IPS-18c (cell line): ENCODE measurements around the gene PTMS.
A peak's percentile ranks its signal among the peaks of the same experiment; 100 is the strongest.

Experiments used
- H3K4me3 ChIP-seq: 2 replicates; pipeline ENCODE4 v1.7.0; 2013; ENCODE audit warnings: low read depth, mild to moderate bottlenecking, low read length, moderate library complexity; ENCODE audit not compliant: insufficient read depth
- H3K9me3 ChIP-seq: one replicate; pipeline ENCODE4 v1.6.1; 2013; ENCODE audit warnings: mild to moderate bottlenecking, low read length, moderate library complexity; ENCODE audit not compliant: control insufficient read depth, insufficient read depth

PTMS gene

DNA sequence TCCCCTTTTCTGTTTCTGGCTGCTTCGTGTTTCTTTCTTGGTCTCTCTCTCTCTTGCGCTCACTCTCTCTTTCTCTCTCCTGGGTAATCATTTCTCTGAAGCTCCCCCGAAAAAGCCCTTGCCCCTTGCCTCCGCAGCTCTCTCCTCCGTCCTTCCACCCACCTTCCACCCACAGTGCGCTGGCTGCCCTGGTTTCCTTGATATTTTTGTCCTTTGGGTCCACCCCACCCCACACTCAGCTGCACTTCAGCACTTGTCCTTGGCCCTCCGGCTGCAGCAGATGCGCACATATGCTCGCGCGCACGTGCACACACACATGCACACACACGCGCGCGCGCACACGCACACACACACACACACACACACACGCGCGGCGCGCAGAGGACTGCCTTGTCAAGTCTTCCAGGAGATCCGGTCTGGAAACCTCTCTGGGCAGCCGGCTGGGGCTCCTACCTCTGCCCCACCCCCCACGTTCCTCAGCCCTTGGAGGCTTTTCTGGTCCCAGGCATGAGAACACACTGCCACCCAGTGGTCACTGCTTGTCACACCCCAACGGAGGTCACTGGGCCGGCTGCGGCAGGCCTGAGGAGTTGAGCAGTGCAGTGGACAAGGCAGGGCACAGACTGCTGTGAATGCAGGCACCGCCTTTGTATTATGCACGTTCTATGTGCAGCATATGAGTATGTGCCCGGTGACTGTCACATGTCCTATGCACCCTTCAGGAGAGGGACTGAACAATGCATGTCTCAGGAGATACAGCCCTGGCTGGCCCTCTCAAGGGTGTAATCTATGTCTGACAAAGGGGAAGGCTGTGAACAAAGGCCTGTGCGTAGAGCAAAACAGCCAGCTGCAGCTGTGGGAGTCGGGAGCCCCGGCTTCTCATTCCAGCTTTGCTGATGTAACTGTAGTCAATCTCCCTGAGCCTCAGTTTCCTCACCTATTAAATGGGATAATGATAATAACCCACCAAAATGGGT, 12.7 kb downstream of the PTMS start:
- Histone ChIP-seq H3K4me3 (peak overlapping the region; percentile 50), H3K9me3 (peaks cover 4% of the 10 kb centered on the region)

DNA sequence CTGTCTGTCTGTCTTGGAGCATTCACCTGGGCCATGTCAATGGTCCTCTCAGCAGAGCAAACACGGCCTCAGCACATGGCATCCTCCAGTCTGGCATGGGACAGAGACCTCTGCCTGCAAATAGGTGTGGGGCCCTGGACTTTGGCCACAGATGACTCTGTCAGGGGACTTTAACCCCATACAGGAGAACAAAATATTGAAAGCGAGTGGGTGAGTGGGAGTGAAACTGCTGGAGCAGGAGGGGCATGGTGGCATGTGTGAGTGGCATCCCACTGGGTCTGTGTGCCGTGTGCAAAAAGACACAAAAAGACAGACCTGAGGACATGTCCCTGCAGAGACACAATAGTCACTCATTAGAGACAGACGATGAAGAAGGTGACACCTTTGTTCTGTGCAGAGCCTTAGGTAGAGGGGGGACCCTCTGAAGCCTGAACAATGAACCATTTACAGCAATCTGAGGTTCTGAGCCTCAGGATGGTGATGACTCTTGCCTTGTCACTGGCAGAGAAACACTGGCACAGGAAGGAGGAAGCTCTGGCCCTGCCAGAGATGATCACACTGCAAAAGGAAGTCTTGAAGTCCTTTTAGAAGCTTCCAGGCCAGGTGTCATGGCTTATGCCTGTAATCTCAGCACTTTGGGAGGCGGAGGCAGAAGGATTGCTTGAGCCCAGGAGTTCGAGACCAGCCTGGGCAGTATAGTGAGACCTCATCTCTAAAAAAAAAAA, 13.7 kb downstream of the PTMS start:
- H3K4me3 ChIP-seq: no peak overlapping the region
- peaks cover 4% of the 10 kb centered on the region for H3K9me3 ChIP-seq

DNA sequence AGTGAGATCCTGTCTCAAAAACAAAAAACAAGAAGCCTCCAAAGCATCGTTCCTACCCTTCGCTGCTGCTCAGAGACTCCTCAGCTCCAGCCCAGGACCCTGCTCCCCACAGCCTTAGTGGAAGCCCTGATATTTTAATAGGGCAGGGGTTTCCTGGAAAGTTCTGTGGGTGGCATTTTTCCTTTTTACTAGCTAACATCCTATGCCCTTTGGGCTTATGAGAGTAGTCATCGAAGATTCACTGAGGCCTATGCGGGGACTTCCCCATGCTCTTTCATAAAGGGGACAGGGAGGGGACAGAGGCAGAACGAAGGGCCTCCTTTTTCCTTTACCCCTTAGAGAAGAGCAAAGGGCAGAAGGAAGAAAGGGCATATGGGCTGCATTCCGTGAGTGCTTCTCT, 14.4 kb downstream of the PTMS start:
- H3K9me3 ChIP-seq: peaks cover 4% of the 10 kb centered on the region
- no peak overlapping the region for H3K4me3 ChIP-seq

DNA sequence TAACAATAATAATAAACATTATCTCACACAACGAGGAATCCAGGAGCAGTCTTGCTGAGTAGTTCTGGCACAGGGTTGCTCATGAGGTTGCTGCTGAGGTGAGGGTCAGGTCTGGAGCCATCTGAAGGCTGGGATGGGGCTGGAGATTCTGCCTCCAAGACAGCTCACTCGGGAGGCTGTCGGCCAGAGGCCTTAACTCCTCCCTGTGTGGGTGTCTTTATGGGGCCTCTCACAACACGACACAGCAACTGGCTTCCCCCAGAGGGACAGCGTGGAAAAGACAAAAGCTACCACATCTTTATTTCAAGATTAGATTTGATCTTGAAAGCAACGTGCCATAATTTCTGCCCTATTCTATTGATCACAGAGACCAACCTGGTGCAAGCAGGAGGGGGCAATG, 16.0 kb downstream of the PTMS start:
- Histone ChIP-seq H3K9me3 (peaks cover 4% of the 10 kb centered on the region), H3K4me3 (no peak overlapping the region)

DNA sequence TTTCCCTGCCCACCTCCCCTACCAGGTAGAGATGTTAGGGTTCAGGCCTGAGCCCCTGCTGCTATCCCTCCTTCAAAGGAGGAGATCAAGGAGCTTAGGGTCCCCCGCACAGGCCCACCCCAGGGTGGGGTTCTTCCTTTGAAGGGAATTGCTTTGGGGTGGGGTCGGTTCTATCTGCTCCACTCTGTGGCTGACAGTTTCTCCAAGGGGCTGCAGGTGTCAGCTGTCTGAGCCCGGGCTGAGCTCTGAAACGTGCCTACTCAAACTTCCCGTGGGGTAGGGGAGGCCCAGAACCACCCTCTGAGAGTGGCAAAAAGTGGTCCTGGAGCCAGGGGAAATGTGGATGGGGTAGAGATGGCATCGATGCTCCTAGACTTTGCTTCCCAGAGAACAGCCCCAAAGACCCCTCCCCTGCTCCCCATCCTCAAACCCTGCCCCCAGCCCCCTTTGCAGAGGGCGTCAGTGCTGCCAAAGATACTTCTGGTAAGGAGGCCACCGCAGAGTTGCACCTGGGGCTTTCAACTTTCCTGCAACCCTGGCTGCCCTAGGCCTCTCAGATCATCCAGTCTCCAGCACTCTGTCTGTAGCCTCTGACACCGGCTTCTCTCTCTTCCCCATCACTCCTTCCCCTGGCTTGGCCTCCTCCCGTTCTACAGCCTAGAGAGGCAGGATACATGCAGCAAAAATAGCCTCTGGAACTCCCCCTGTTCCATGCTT, 16.8 kb downstream of the PTMS start:
- H3K9me3 ChIP-seq: peaks cover 4% of the 10 kb centered on the region
- H3K4me3 ChIP-seq: no peak overlapping the region

DNA sequence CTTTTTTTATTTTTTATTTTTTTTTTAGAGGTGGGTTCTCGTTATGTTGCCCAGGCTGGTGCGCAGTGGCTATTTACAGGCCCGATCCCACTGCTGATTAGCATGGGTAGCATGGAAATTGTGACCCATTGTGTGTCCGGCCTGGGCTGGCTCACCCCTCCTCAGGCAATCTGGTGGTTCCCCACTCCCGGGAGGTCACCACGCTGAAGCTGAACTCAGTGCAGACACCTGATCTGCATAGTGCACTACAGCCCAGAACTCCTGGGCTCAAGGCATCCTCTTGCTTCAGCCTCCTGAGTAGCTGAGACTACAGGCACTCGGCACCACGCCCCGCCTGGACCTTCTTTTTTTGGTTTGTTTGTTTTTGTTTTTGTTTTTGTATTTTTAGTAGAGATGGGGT, 17.7 kb downstream of the PTMS start:
- Histone ChIP-seq H3K9me3 (peaks cover 2% of the 10 kb centered on the region), H3K4me3 (no peak overlapping the region)

DNA sequence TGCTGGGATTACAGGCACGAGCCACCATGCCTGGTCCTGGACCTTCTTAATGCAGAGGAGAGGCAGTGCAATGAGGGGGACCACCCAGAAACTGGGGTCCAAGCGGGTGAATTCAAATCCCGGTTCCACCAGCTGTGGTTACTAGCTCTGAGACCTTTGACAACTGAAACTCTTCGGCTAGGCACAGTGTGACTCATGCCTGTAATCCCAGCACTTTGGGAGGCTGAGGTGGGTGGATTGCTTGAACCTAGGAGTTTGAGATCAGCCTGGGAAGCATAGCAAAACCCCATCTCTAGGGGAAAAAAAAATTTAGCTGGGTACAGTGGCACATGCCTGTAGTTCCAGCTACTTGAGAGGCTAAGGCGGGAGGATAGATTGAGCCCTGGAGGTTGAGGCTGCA, 18.1 kb downstream of the PTMS start:
- Histone ChIP-seq H3K4me3 (no peak overlapping the region), H3K9me3 (peaks cover 2% of the 10 kb centered on the region)

DNA sequence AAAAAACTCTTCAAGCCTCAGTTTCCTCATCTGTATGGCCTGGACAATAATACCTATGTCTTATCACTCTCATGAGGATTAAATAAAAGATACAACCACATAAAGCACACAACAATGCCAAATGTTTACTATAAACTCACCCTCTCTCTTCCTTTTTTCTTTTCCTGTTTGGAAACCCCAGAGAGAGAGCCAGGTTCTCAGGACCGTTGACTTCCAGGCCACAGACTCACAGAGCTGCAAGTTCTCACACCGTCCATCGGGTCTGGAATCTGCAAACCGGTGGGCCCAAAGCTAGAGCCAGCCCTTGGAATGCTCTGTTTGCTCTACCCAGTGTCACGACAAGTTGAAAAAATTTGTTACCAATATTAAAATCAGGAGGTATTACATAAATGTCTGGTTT, 18.6 kb downstream of the PTMS start:
- Histone ChIP-seq H3K9me3 (peaks cover 2% of the 10 kb centered on the region), H3K4me3 (no peak overlapping the region)

DNA sequence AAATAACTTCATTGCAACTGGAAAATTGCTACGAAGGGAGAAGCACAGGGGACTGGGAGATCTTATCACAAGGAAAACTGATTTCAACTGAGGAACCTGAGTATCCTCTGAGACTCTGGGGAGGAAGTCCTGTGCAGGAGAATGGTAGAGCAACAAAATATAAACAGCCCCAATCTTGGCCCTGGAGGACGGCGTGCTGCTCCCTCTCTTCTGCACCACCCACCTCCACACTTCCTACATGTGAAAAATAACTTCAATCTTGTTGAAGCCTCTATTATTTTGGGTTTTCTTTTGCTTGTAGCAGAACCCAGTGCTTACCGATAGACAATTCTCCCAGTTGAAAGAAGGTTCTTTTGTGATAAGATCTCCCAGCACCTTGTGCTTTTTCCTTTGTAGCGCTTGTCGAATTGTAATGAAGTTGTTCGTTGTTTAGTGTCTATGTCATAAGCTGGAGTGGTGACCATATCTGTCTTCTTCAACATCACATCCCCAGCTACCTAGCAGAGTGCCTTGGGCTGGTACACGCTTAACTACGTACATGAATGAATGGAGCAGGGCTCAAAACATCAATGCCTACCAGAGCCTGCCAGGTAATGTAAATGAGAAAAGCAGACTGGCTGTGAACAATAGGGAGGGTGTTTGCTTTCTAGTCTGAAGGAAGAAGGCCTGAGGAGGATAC, 20.4 kb downstream of the PTMS start:
- no peak overlapping the region for H3K4me3 ChIP-seq
- peaks cover 2% of the 10 kb centered on the region for H3K9me3 ChIP-seq

DNA sequence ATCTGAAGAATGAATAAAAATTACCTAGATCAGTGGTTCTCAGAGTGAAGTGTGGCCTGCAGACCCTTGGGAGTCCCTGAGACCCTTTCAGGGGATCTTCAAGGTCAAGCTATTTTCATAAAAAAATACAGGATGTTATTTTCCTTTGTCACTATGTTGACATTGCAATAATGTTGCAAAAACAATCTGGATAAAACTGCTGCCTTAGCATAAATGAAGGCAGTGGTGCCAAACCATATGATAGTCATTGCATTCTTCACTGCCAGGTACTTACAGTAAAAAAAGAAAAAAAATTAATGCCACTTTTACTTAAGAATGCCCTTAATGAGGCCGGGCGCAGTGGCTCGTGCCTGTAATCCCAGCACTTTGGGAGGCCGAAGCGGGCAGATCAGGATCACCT, 21.1 kb downstream of the PTMS start:
- no peak overlapping the region for H3K4me3 ChIP-seq
- H3K9me3 ChIP-seq: peaks cover 2% of the 10 kb centered on the region

DNA sequence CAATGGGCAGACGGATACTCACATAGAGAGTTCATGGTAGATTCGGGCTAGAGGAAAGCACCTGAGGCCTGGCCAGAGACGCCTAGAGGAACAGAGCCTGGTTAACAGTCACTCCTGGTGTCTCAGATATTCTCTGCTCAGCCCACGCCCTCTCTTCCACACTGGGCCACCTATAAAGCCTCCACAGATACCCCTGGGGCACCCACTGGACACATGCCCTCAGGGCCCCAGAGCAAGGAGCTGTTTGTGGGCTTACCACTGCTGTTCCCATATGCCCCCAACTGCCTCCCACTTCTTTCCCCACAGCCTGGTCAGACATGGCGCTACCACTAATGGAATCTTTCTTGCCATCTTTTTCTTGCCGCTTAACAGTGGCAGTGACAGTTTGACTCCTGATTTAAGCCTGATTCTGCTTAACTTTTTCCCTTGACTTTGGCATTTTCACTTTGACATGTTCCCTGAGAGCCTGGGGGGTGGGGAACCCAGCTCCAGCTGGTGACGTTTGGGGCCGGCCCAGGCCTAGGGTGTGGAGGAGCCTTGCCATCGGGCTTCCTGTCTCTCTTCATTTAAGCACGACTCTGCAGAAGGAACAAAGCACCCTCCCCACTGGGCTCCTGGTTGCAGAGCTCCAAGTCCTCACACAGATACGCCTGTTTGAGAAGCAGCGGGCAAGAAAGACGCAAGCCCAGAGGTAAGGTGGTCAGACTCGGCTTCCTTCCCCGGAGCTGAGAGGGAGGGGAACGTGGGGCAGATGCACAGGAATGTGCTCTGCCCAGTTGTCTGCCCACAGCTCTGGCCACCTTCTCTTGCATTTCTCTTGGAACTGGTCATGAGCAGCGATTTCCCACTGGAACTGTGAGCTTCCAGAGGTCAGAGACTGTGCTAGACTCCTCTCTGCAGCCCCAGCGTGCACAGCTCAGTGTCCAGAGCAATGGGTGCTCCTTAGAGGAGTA, 23.1 kb downstream of the PTMS start, which contains the start of gene CD4:
CD4 (plus strand) TSS at position 557 of the 953 bp plus-strand sequence. CDS start 10,611 bp downstream, outside the sequence.
- Histone ChIP-seq H3K9me3 (no peaks in the 10 kb centered on the region), H3K4me3 (no peak within 1 kb of the TSS)

DNA sequence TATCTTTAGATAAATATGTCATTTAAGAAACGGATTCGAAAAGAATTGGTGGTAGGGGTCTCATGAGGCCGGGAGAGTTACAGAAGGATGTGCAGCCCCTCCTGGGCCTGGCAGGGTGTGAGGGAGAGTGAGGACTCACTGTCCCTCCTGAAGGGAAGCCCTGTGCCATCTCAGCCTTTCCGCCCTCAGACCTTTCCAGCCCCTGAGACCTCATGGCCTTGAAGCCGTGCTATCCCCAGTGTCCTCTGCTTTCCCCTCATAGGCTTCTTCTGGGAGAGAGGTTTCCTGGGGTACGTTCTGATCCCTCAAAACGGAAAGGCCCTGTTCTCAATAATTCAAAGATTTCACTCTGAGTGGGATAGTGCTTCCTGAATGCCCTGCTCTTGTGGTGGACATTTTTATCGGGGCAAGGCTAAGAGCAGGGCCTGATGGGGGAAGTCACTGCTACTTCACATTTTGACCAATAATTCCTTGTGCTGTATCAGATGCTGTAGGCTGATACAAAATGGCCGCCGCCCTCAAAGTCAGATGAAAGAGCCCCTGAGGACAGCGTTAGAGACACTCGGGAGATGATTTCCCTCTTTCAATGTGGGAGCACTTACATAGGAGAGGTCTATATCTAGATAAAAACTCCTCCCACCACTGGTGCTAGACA, 24.5 kb downstream of the PTMS start:
- Histone ChIP-seq H3K4me3 (no peak overlapping the region), H3K9me3 (no peaks in the 10 kb centered on the region)

DNA sequence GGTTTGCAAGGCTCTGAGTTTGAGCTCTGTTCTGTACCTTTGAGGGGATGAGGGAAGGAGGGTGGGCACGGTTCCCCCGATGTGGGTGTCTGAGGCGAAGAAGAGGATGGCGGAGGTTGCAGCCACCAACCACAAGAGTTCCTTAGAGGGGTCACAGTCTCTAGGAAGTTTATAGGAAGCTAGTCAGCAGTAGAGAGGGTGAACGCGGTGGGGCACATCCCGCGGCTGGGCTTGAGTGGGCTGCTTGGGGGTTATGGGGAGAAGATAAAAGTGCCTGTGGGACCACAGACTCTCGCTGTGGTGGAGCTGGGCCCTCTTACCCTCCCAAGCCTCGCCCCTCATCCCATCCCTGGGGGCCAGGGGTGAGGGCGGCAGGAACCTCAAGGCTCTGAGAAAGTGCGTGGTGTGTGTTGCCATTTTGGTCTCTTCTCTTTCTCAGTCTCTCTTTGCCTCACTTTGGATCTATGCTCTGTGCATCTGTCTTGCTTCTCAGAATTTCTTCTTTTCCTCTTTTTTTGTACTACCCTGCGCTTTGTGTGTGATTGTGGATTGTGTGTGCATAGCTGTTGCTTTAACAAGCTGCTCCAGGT, 25.9 kb downstream of the PTMS start:
- H3K4me3 ChIP-seq: no peak overlapping the region
- no peaks in the 10 kb centered on the region for H3K9me3 ChIP-seq

DNA sequence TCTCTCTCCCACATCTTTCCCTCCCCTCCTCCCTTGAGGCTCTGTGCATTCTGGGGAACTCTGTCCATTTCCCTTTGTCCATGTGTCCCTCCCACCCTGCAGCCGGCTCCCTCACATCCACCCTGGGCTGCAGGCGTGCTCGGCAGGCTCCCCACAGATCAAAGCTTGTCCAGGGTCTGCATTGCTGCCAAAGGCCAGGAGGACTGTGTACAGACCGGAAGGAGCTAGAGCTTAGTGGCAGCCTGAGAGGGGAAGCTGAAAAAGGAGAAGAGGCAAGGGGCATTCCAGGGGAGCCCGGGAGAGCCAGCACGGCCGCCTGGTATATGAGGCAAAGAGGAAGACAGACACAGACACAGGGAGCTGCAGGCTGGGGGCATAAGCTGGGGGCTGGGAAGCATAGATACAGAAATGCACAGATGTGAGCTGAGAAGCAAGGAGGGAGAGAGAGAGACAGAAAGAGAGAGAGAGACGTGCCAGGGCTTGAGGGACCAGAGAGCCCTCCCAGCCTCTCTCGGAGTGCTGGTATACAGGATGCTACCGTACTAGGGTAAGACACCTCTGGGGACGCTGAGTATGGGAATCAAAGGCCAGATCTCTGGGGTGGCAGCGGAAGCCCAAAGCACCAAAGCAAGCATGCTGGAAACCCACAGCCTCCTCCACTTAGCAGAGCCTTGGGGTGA, 26.5 kb downstream of the PTMS start:
- Histone ChIP-seq H3K4me3 (no peak overlapping the region), H3K9me3 (no peaks in the 10 kb centered on the region)

DNA sequence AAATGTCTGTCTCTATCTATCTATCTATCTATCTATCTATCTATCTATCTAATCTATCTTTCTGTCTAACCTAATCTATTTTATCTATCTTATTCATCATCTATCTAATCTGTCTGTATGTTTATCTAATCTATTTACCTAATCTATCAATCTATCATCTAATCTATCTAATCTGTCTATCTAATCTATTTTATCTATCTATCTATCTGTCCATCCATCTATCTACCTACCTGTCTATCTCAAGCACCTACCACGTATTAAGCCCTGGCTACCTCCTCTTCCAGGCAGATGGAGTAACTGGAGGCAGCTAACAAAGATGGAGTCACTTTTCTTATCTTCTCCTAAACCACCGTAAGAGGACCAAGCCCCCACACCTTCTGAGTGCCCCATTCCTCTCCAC, 28.9 kb downstream of the PTMS start:
- no peak overlapping the region for H3K4me3 ChIP-seq

More for the DNA sequence above, 28.9 kb downstream of the PTMS start:
- H3K9me3 ChIP-seq: no peaks in the 10 kb centered on the region
